HG03469 (cell line): ENCODE results near the gene TLE5.
"Not testable (repeated sequence)": the region's sequence is repeated elsewhere in the genome, so short reads cannot be mapped to it uniquely, and the experiment has no call there.

Experiments used
- ATAC-seq: cut with Tn5 transposase; IDR thresholded peaks from one replicate; pipeline ENCODE4 v1.9.1; 2021; ENCODE audit warnings: mild to moderate bottlenecking, moderate library complexity, moderate number of reproducible peaks; ENCODE audit not compliant: unreplicated experiment

The TLE5 gene

GRCh38 chr19:3096902-3097326, 34.6 kb upstream of the TLE5 start:
- ATAC-seq: no peak

- no peak for ATAC-seq
Measured at GRCh38 chr19:3096267-3096901, 34.1 kb upstream of the TLE5 start.

GRCh38 chr19:3095441-3096191, 33.3 kb upstream of the TLE5 start:
- no peak for ATAC-seq

- no peak for ATAC-seq
Measured at GRCh38 chr19:3094601-3095440, 32.5 kb upstream of the TLE5 start.

GRCh38 chr19:3089299-3089855, 27.1 kb upstream of the TLE5 start:
- ATAC-seq: not testable (repeated sequence)

- ATAC-seq: no peak
Measured at GRCh38 chr19:3087769-3088168, 25.5 kb upstream of the TLE5 start.

GRCh38 chr19:3084943-3085342, 22.6 kb upstream of the TLE5 start:
- ATAC-seq: no peak

GRCh38 chr19:3083964-3084363, 21.7 kb upstream of the TLE5 start:
- ATAC-seq: no peak

GRCh38 chr19:3082331-3082730, 20.0 kb upstream of the TLE5 start:
- no peak for ATAC-seq

- ATAC-seq: no peak
Measured at GRCh38 chr19:3080286-3080685, 18.0 kb upstream of the TLE5 start.

- ATAC-seq: no peak
Measured at GRCh38 chr19:3079578-3079977, 17.3 kb upstream of the TLE5 start.

GRCh38 chr19:3075605-3076431, 13.5 kb upstream of the TLE5 start:
- no peak for ATAC-seq

GRCh38 chr19:3073931-3074595, 11.8 kb upstream of the TLE5 start:
- ATAC-seq: no peak

- no peak for ATAC-seq
Measured at GRCh38 chr19:3073159-3073563, 10.9 kb upstream of the TLE5 start.

GRCh38 chr19:3071768-3072167, 9.5 kb upstream of the TLE5 start:
- ATAC-seq: no peak

- ATAC-seq: no peak
Measured at GRCh38 chr19:3068071-3068470, 5.8 kb upstream of the TLE5 start.

- ATAC-seq: no peak
Measured at GRCh38 chr19:3067563-3067962, 5.3 kb upstream of the TLE5 start.

- no peak for ATAC-seq
Measured at GRCh38 chr19:3066482-3067049, 4.3 kb upstream of the TLE5 start.

- no peak for ATAC-seq
Measured at GRCh38 chr19:3065675-3066357, 3.5 kb upstream of the TLE5 start.
